GM12892 (cell line): Measurements from ENCODE around the gene FOXJ3.
A peak's percentile ranks its signal among the peaks of the same experiment; 100 is the strongest.

ENCODE experiments used
- DNase-seq: peaks from one replicate; pipeline ENCODE4 v3.0.0; 2011; ENCODE audit not compliant: insufficient read length
- FAIRE-seq: peaks from 2 replicates; lab custom pipeline; 2011; peaks lifted over from hg19 to GRCh38; lab: Jason Lieb, UNC
- POLR2A ChIP-seq: IDR thresholded peaks from 2 replicates; pipeline ENCODE4 v1.6.1; 2011; ENCODE audit warnings: low read depth, low read length, control low read depth
- POLR2AphosphoS5 ChIP-seq: IDR thresholded peaks from 2 replicates; pipeline ENCODE4 v1.6.1; 2011; ENCODE audit warnings: low read depth, low read length, control low read depth
- TAF1 ChIP-seq: IDR thresholded peaks from 2 replicates; pipeline ENCODE4 v1.6.1; 2011; ENCODE audit warnings: low read depth, mild to moderate bottlenecking, control low read depth, low read length, borderline replicate concordance

Gene FOXJ3

GRCh38 chr1:42282867-42283583 lies 52.0 kb downstream of the FOXJ3 start:
- no peak for FAIRE-seq
- TF ChIP-seq POLR2AphosphoS5, result no peak
- no peak for TF ChIP-seq TAF1
- TF ChIP-seq POLR2A, result no peak
- no peak for DNase-seq

DNA sequence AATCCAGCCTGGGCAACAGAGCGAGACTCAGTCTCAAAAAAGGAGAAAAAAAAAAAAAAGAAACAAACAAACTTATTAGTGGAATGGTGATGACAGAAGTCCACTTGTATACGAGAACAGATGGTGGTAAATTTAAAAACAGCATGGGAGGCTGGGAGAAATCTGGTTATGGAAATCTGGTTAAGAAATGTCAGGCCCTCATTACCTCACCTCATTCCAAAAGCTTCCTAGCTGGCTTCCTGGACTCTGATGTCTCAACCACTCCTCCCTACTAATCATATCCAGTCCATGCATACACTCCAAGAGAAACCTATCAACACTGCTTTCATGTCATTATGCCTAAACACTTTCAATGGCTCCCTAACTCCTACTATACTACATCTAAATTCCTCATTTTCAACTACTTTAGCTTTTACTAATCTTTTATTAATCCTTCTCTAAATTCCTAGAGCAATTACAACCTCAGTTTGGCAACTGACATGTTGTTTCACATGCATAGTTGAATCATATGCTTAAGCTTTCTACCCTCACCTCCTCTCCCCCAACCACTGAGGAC lies 52.9 kb downstream of the FOXJ3 start:
- FAIRE-seq, result peak; percentile 5
- no peak for DNase-seq
- TF ChIP-seq POLR2AphosphoS5 (no peak), POLR2A (no peak), TAF1 (no peak)

- FAIRE-seq (no peak), DNase-seq (no peak)
- TF ChIP-seq POLR2AphosphoS5 (no peak), TAF1 (no peak), POLR2A (no peak)
Measured at GRCh38 chr1:42280821-42281220, 54.2 kb downstream of the FOXJ3 start.

DNA sequence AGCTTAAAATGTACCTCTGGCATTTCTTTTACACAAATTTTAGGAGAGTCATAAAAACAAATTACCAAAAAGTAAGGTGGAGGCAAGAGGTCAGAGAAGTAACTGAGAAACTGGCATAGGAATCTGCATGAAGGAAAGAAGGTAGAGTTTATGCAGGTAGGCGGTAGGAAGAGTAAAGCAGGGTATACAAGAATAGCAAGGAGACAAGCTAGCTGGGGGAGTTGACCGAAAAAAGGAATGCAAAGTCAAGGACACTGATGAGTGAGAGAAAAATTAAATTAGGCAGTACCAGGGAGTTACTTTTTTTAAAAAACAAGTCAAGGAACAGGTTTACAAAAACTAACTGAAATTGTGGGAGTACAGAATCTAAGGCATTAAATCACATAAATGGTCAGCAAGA lies 56.0 kb downstream of the FOXJ3 start:
- no peak for DNase-seq
- no peak for TF ChIP-seq TAF1
- TF ChIP-seq POLR2AphosphoS5, result no peak
- no peak for TF ChIP-seq POLR2A
- FAIRE-seq, result no peak

- no peak for TF ChIP-seq POLR2A
- TF ChIP-seq TAF1, result no peak
- no peak for TF ChIP-seq POLR2AphosphoS5
- FAIRE-seq (no peak), DNase-seq (no peak)
Measured at GRCh38 chr1:42272920-42273319, 62.1 kb downstream of the FOXJ3 start.

DNA sequence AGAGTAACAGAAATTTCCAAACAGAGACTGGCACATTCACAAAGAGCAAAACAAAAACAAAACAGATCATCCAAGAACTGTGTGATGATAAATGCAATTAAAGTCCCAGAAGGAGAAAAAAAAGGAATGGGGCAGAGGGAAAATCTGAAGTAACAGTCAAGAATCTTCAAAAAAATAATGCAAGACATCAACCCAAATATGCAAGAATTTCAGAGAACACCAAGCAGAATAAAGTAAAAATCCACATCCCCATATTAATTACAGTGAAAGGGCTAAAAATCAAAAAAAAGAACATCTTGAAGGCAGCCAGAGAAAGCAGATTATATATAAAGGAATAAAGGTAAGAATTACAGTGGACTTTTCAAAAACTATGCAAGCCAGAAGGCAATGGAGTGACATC lies 67.1 kb downstream of the FOXJ3 start:
- FAIRE-seq (no peak), DNase-seq (no peak)
- no peak for TF ChIP-seq POLR2AphosphoS5
- TF ChIP-seq TAF1, result no peak
- TF ChIP-seq POLR2A, result no peak

DNA sequence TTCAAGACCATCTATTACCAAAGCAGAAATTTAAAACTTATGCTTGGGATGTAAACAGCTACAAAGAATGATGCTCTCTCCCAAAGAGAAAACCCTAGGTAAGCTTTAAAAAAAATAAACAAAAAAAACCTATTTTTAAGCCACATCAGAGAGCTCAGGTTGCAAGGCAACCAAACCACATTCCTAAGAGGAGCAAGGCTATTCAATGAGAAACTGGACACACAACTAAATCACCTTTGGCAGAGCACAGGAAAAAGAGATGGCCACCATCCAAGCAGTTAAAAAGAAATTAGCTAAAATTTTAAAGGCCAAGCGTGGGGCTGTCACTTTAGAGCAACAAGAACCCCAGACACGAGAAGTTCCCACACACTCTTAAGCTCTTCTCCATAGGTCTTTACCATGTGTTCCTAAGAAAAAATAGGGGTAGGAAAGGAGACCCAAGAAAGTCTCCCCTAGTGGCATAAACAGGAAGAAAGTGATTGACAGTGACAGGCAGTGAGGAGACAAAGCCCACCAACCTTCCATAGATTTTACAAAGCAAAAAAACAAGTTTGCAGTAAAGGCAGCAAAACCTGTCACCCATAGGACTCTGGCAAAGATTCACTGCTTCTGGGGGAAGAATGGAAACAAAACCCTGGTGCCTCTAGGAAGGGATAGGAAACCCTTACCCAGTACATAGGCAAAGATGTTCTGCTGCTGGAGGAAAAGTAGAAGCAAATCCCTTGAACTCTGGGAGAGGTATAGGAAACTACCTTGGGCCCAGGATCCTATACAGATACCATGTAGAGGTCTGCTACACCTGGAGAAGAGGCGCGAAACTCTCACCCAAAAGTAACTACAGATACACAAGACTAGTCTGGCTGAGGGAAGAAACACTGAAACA lies 68.5 kb downstream of the FOXJ3 start:
- FAIRE-seq, result no peak
- TF ChIP-seq TAF1 (no peak), POLR2A (no peak), POLR2AphosphoS5 (no peak)
- no peak for DNase-seq

DNA sequence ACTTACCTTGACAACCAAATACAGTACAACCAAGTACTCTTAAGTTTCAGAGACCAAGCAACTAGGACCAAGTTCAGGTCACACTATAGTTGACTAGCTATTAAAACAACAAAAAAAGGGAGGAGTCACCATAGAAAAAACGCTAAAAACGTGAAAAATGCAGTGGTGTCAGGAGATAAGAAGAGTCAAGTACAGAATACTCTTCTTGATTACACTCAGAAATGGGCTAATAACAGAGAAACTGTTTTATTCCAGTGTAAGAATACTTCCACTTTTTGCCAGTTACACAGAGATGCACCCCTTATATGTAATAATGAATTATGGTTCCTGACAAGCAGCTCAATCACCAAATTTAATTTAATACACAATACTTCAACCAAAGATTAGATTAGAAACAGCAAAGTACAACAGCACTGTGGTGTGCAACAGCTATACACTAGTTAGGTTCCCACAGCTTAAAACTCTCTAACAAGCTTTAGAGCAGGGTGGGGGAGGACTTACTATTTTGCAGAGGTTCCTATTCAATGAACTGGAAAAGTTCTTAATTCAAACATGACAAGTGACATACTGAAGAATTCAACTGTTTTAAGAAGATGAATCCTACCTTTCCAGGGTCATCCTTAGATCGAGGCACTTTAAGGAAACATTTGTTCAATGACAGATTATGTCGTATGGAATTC lies 70.4 kb downstream of the FOXJ3 start:
- TF ChIP-seq POLR2AphosphoS5 (no peak), TAF1 (no peak), POLR2A (no peak)
- FAIRE-seq (peak; percentile 66), DNase-seq (no peak)

DNA sequence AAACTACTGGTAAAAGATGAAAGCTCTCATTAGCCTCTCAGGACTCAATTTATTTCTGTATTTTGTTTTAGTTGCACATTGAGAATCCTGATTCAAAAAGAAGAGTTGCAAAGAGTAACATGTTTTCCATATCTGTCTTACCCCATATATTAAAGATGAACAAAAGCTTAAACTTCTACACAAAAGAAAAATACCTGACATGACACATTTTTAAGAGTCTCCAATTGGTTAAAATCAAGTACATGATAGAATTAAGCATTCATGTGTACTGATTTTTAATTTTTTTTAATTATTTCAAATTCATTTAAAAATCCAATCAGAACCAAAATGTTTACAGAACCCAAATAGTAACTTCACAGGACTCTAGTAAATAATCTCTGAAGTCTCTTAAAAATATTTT lies 72.0 kb downstream of the FOXJ3 start:
- TF ChIP-seq POLR2A, result no peak
- TF ChIP-seq TAF1, result no peak
- TF ChIP-seq POLR2AphosphoS5, result no peak
- FAIRE-seq (no peak), DNase-seq (no peak)

DNA sequence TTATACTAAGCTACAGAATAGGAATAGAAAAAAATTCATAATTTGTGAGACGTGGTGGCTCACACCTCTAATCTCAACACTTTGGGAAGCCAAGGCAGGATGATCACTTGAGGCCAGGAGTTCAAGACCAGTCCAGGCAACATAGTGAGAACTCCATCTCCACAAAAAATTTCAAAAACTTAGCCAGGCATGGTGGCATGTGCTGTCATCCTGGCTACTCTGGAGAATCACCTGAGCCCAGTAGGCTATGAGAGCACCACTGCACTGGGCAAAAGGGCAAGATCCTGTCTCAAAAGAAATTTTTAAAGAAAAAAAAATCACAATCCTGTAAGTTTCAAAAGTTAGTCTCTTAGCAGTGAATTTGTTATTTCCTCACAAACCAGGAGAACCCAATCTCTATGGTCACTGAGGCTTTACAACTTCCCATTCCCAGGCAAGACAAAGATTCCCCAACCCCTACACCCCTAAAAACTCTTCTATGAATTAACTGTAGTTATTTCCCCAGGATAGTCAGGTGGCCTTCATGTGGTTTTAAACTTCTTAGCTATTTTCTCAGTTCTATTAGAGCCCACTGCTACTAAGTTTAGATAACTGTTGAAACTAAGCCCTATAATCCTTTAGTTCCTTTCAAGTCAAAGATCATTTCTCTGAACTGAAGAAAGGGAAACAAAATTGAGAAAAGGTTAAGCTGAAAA lies 74.5 kb downstream of the FOXJ3 start:
- DNase-seq (no peak), FAIRE-seq (no peak)
- TF ChIP-seq TAF1 (no peak), POLR2A (no peak), POLR2AphosphoS5 (no peak)

GRCh38 chr1:42259739-42260064 lies 75.3 kb downstream of the FOXJ3 start:
- FAIRE-seq, result no peak
- no peak for TF ChIP-seq POLR2AphosphoS5
- no peak for TF ChIP-seq TAF1
- TF ChIP-seq POLR2A, result no peak
- DNase-seq, result no peak
